ENCODE results near the gene KCNIP4.

DNA sequence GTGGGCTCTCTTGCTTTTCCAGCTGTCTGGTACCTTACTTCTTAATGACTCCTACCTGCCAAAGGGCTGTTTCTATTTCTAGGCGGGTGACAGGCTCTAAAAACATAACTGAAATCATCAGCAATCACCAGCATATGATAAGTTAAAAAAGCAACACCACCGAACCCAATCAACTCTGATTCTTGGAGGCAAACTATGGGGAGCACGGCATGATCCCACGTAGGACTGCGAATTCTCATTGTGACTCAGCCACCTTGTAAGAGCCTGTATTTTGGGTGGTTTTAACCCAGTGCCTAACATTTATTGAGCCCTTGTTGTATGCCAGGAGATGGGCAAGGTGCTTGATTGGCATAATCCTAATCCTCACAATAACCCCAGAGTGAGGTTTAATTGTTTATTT is 1091.5 kb downstream of the KCNIP4 start:
- TF ChIP-seq CTCF (IDR thresholded peaks at IDR 0.05), result no peak
- no peak for TF ChIP-seq POLR2A (IDR thresholded peaks at IDR 0.05)
